ENCODE data around the gene ADGRV1.

Gene ADGRV1

GRCh38 chr5:90558344-90559192, at the start of gene ADGRV1:
ADGRV1 (plus strand) TSS chr5:90558797; CDS start chr5:90558896, 99 bp downstream.
- Histone ChIP-seq H3K4me3 (ENCODE audit: low read length) (peak within 1 kb of the TSS; percentile 57), H3K27me3 (replicated peaks; ENCODE audit: control insufficient read depth, insufficient read depth, low read length) (peaks cover 72% of the 10 kb centered on the region), H3K36me3 (ENCODE audit: control insufficient read depth, insufficient read depth, low read length, severe bottlenecking) (no peaks in the 10 kb centered on the region), H3K9me3 (ENCODE audit: control insufficient read depth, low read length) (no peaks in the 10 kb centered on the region), H3K9ac (ENCODE audit: low read length) (no peak within 1 kb of the TSS), H3K4me1 (ENCODE audit: control insufficient read depth, insufficient read depth, low read length) (no peaks in the 10 kb centered on the region)
- DNase-seq (ENCODE audit: low read depth): no peak

GRCh38 chr5:90510438-90510837, 48.2 kb upstream of the ADGRV1 start:
- H3K4me1 ChIP-seq (ENCODE audit: control insufficient read depth, insufficient read depth, low read length): no peaks in the 10 kb centered on the region
- no peak for DNase-seq (ENCODE audit: low read depth)
- peaks cover 6% of the 10 kb centered on the region for H3K36me3 ChIP-seq (ENCODE audit: control insufficient read depth, insufficient read depth, low read length, severe bottlenecking)
- H3K4me3 ChIP-seq (ENCODE audit: low read length): no peak overlapping the region
- H3K9ac ChIP-seq (ENCODE audit: low read length): no peak overlapping the region
- no peaks in the 10 kb centered on the region for H3K27me3 ChIP-seq (replicated peaks; ENCODE audit: control insufficient read depth, insufficient read depth, low read length)
- H3K9me3 ChIP-seq (ENCODE audit: control insufficient read depth, low read length): no peaks in the 10 kb centered on the region

- no peaks in the 10 kb centered on the region for H3K4me1 ChIP-seq (ENCODE audit: control insufficient read depth, insufficient read depth, low read length)
- no peak overlapping the region for H3K9ac ChIP-seq (ENCODE audit: low read length)
- peaks cover 15% of the 10 kb centered on the region for H3K36me3 ChIP-seq (ENCODE audit: control insufficient read depth, insufficient read depth, low read length, severe bottlenecking)
- no peaks in the 10 kb centered on the region for H3K9me3 ChIP-seq (ENCODE audit: control insufficient read depth, low read length)
- no peaks in the 10 kb centered on the region for H3K27me3 ChIP-seq (replicated peaks; ENCODE audit: control insufficient read depth, insufficient read depth, low read length)
- H3K4me3 ChIP-seq (ENCODE audit: low read length): no peak overlapping the region
- no peak for DNase-seq (ENCODE audit: low read depth)
Observed at GRCh38 chr5:90514520-90514919, 44.1 kb upstream of the ADGRV1 start.

- H3K4me3 ChIP-seq (ENCODE audit: low read length): no peak overlapping the region
- no peak overlapping the region for H3K9ac ChIP-seq (ENCODE audit: low read length)
- H3K9me3 ChIP-seq (ENCODE audit: control insufficient read depth, low read length): no peaks in the 10 kb centered on the region
- no peaks in the 10 kb centered on the region for H3K4me1 ChIP-seq (ENCODE audit: control insufficient read depth, insufficient read depth, low read length)
- DNase-seq (ENCODE audit: low read depth): no peak
- H3K27me3 ChIP-seq (replicated peaks; ENCODE audit: control insufficient read depth, insufficient read depth, low read length): no peaks in the 10 kb centered on the region
- peaks cover 52% of the 10 kb centered on the region for H3K36me3 ChIP-seq (ENCODE audit: control insufficient read depth, insufficient read depth, low read length, severe bottlenecking)
Observed at GRCh38 chr5:90518661-90519060, 39.9 kb upstream of the ADGRV1 start.

GRCh38 chr5:90519081-90519480, 39.5 kb upstream of the ADGRV1 start:
- H3K4me1 ChIP-seq (ENCODE audit: control insufficient read depth, insufficient read depth, low read length): no peaks in the 10 kb centered on the region
- no peak for DNase-seq (ENCODE audit: low read depth)
- no peaks in the 10 kb centered on the region for H3K27me3 ChIP-seq (replicated peaks; ENCODE audit: control insufficient read depth, insufficient read depth, low read length)
- no peaks in the 10 kb centered on the region for H3K9me3 ChIP-seq (ENCODE audit: control insufficient read depth, low read length)
- H3K9ac ChIP-seq (ENCODE audit: low read length): no peak overlapping the region
- peaks cover 55% of the 10 kb centered on the region for H3K36me3 ChIP-seq (ENCODE audit: control insufficient read depth, insufficient read depth, low read length, severe bottlenecking)
- no peak overlapping the region for H3K4me3 ChIP-seq (ENCODE audit: low read length)

GRCh38 chr5:90528601-90529193, 29.9 kb upstream of the ADGRV1 start:
- DNase-seq (ENCODE audit: low read depth): peak; percentile 64
- Histone ChIP-seq H3K36me3 (ENCODE audit: control insufficient read depth, insufficient read depth, low read length, severe bottlenecking) (peaks cover 14% of the 10 kb centered on the region), H3K27me3 (replicated peaks; ENCODE audit: control insufficient read depth, insufficient read depth, low read length) (no peaks in the 10 kb centered on the region), H3K9me3 (ENCODE audit: control insufficient read depth, low read length) (no peaks in the 10 kb centered on the region), H3K9ac (ENCODE audit: low read length) (peak overlapping the region; percentile 96), H3K4me3 (ENCODE audit: low read length) (peak overlapping the region; percentile 95), H3K4me1 (ENCODE audit: control insufficient read depth, insufficient read depth, low read length) (peaks cover 29% of the 10 kb centered on the region)

- H3K9ac ChIP-seq (ENCODE audit: low read length): peak within 1 kb of the TSS; percentile 96
- H3K27me3 ChIP-seq (replicated peaks; ENCODE audit: control insufficient read depth, insufficient read depth, low read length): no peaks in the 10 kb centered on the region
- H3K36me3 ChIP-seq (ENCODE audit: control insufficient read depth, insufficient read depth, low read length, severe bottlenecking): peaks cover 8% of the 10 kb centered on the region
- DNase-seq (ENCODE audit: low read depth): peak; percentile 99
- peak within 1 kb of the TSS; percentile 95 for H3K4me3 ChIP-seq (ENCODE audit: low read length)
- H3K4me1 ChIP-seq (ENCODE audit: control insufficient read depth, insufficient read depth, low read length): peaks cover 29% of the 10 kb centered on the region
- H3K9me3 ChIP-seq (ENCODE audit: control insufficient read depth, low read length): no peaks in the 10 kb centered on the region
Observed at GRCh38 chr5:90529194-90529938, 29.2 kb upstream of the ADGRV1 start, which contains the start of gene LYSMD3. LYSMD3 (minus strand) TSS chr5:90529584; CDS start chr5:90525289, 4,295 bp downstream.

- Histone ChIP-seq H3K4me1 (ENCODE audit: control insufficient read depth, insufficient read depth, low read length) (peaks cover 29% of the 10 kb centered on the region), H3K27me3 (replicated peaks; ENCODE audit: control insufficient read depth, insufficient read depth, low read length) (no peaks in the 10 kb centered on the region), H3K9ac (ENCODE audit: low read length) (peak overlapping the region; percentile 96), H3K9me3 (ENCODE audit: control insufficient read depth, low read length) (no peaks in the 10 kb centered on the region), H3K4me3 (ENCODE audit: low read length) (peak overlapping the region; percentile 95), H3K36me3 (ENCODE audit: control insufficient read depth, insufficient read depth, low read length, severe bottlenecking) (peaks cover 3% of the 10 kb centered on the region)
- DNase-seq (ENCODE audit: low read depth): peak; percentile 89
Observed at GRCh38 chr5:90529939-90530677, 28.5 kb upstream of the ADGRV1 start.

GRCh38 chr5:90530736-90531487, 27.7 kb upstream of the ADGRV1 start:
- Histone ChIP-seq H3K27me3 (replicated peaks; ENCODE audit: control insufficient read depth, insufficient read depth, low read length) (no peaks in the 10 kb centered on the region), H3K4me3 (ENCODE audit: low read length) (peak overlapping the region; percentile 95), H3K9ac (ENCODE audit: low read length) (peak overlapping the region; percentile 96), H3K36me3 (ENCODE audit: control insufficient read depth, insufficient read depth, low read length, severe bottlenecking) (peaks cover 3% of the 10 kb centered on the region), H3K4me1 (ENCODE audit: control insufficient read depth, insufficient read depth, low read length) (peaks cover 29% of the 10 kb centered on the region), H3K9me3 (ENCODE audit: control insufficient read depth, low read length) (no peaks in the 10 kb centered on the region)
- no peak for DNase-seq (ENCODE audit: low read depth)

- H3K36me3 ChIP-seq (ENCODE audit: control insufficient read depth, insufficient read depth, low read length, severe bottlenecking): no peaks in the 10 kb centered on the region
- H3K4me3 ChIP-seq (ENCODE audit: low read length): no peak overlapping the region
- no peaks in the 10 kb centered on the region for H3K27me3 ChIP-seq (replicated peaks; ENCODE audit: control insufficient read depth, insufficient read depth, low read length)
- H3K9me3 ChIP-seq (ENCODE audit: control insufficient read depth, low read length): no peaks in the 10 kb centered on the region
- no peak overlapping the region for H3K9ac ChIP-seq (ENCODE audit: low read length)
- peaks cover 14% of the 10 kb centered on the region for H3K4me1 ChIP-seq (ENCODE audit: control insufficient read depth, insufficient read depth, low read length)
- DNase-seq (ENCODE audit: low read depth): no peak
Observed at GRCh38 chr5:90533794-90534193, 24.8 kb upstream of the ADGRV1 start.

Measured in adipocyte (in vitro differentiated cells).